IMR-90 (cell line): Measurements from ENCODE around the gene TRIM22. TPM values are rescaled to one million over a fixed set of nuclear protein-coding genes. Genes with fewer than 3 reads are reported as not detected.

ENCODE experiments used
- ATAC-seq: fragments of 200-7000 bp; cut with Tn5 transposase; 2 replicates; pipeline ENCODE4 v1.9.1; 2020; ENCODE audit warnings: low read depth, mild to moderate bottlenecking, moderate library complexity
- BruUV-seq: library from RNA; stranded (reverse); fragments of 400-500 nt; replicated peaks from 2 replicates; lab custom pipeline; 2021; lab: Mats Ljungman, UMichigan
- CTCF ChIA-PET: fragments of 300-600 bp; formaldehyde crosslinking; extraction: SDS; loops from one replicate; lab custom pipeline; 2021; ENCODE audit warnings: antibody characterized with exemption; lab: Yijun Ruan, JAX
- POLR2A ChIA-PET: fragments of 300-600 bp; sonication (Branson Sonifier 250); formaldehyde crosslinking; loops from one replicate; lab custom pipeline; 2022; ENCODE audit warnings: antibody characterized with exemption; ENCODE audit not compliant: unreplicated experiment; lab: Charles Lee
- DNase-seq: peaks from one replicate; pipeline ENCODE4 v3.0.0; 2013
- H2AFZ ChIP-seq: replicated peaks from 2 replicates; pipeline ENCODE3; 2013; ENCODE audit warnings: low read length, mild to moderate bottlenecking; ENCODE audit not compliant: poor library complexity
- H2AK5ac ChIP-seq: 2 replicates; pipeline ENCODE4 v1.6.1; 2013; ENCODE audit warnings: low read depth, low read length, inconsistent platforms
- H2AK9ac ChIP-seq: replicated peaks from 2 replicates; pipeline ENCODE3; 2013; ENCODE audit warnings: mild to moderate bottlenecking, low read depth, low read length, moderate library complexity; ENCODE audit not compliant: poor library complexity
- H2BK120ac ChIP-seq: 2 replicates; pipeline ENCODE4 v1.6.1; 2013; ENCODE audit warnings: low read depth, low read length, inconsistent platforms
- H2BK15ac ChIP-seq: 3 replicates; pipeline ENCODE4 v1.6.1; 2013; ENCODE audit warnings: low read depth, low read length, inconsistent platforms
- H2BK20ac ChIP-seq: 2 replicates; pipeline ENCODE4 v1.6.1; 2013; ENCODE audit warnings: low read depth, mild to moderate bottlenecking, inconsistent platforms, low read length, moderate library complexity
- H2BK5ac ChIP-seq: 2 replicates; pipeline ENCODE4 v1.6.1; 2013; ENCODE audit warnings: mild to moderate bottlenecking, low read depth, low read length, inconsistent platforms; ENCODE audit not compliant: poor library complexity, severe bottlenecking
- H3K14ac ChIP-seq: replicated peaks from 2 replicates; pipeline ENCODE4 v1.6.1; 2013; ENCODE audit warnings: low read depth, low read length, inconsistent platforms
- H3K18ac ChIP-seq: 2 replicates; pipeline ENCODE4 v1.6.1; 2013; ENCODE audit warnings: low read depth, low read length, control low read depth
- H3K23ac ChIP-seq: 2 replicates; pipeline ENCODE4 v1.6.1; 2013; ENCODE audit warnings: low read depth, low read length, inconsistent platforms
- H3K27ac ChIP-seq: 2 replicates; pipeline ENCODE4 v1.5.1; 2013; ENCODE audit warnings: mild to moderate bottlenecking, control low read depth, low read length; ENCODE audit not compliant: insufficient read depth
- H3K27me3 ChIP-seq: 2 replicates; pipeline ENCODE4 v1.6.1; 2013; ENCODE audit warnings: low read length; ENCODE audit not compliant: control insufficient read depth, insufficient read depth
- H3K36me3 ChIP-seq: 2 replicates; pipeline ENCODE4 v1.6.1; 2013; ENCODE audit warnings: low read length, mixed read lengths; ENCODE audit not compliant: control insufficient read depth, insufficient read depth
- H3K4ac ChIP-seq: 2 replicates; pipeline ENCODE4 v1.6.1; 2013; ENCODE audit warnings: low read depth, low read length, inconsistent platforms
- H3K4me1 ChIP-seq: 2 replicates; pipeline ENCODE4 v1.6.1; 2013; ENCODE audit warnings: low read length, mixed read lengths; ENCODE audit not compliant: control insufficient read depth, insufficient read depth
- H3K4me2 ChIP-seq: 2 replicates; pipeline ENCODE4 v1.6.1; 2013; ENCODE audit warnings: low read depth, mild to moderate bottlenecking, control low read depth, low read length, moderate library complexity
- H3K4me3 ChIP-seq: 2 replicates; pipeline ENCODE4 v1.5.1; 2013; ENCODE audit warnings: low read depth, mild to moderate bottlenecking, control low read depth, low read length, moderate library complexity; ENCODE audit not compliant: insufficient read depth
- H3K56ac ChIP-seq: 2 replicates; pipeline ENCODE4 v1.6.1; 2013; ENCODE audit warnings: low read length, inconsistent platforms; ENCODE audit not compliant: insufficient read depth; ENCODE audit errors: extremely low read depth
- H3K79me1 ChIP-seq, 2 experiments: 2 replicates each; pipeline ENCODE4 v1.6.1; 2013; ENCODE audit warnings: low read length in 2 of 2, inconsistent platforms in 1 of 2, low read depth in 1 of 2
- H3K9ac ChIP-seq: 2 replicates; pipeline ENCODE4 v1.6.1; 2013; ENCODE audit warnings: low read depth, low read length, control low read depth
- H3K9me1 ChIP-seq: 2 replicates; pipeline ENCODE4 v1.6.1; 2013; ENCODE audit warnings: low read length, inconsistent platforms; ENCODE audit not compliant: insufficient read depth
- H3K9me3 ChIP-seq: 2 replicates; pipeline ENCODE4 v1.6.1; 2013; ENCODE audit warnings: low read length; ENCODE audit not compliant: control insufficient read depth, insufficient read depth
- H4K20me1 ChIP-seq: 2 replicates; pipeline ENCODE4 v1.6.1; 2013; ENCODE audit warnings: low read length, inconsistent platforms; ENCODE audit not compliant: insufficient read depth
- H4K5ac ChIP-seq: 2 replicates; pipeline ENCODE4 v1.6.1; 2013; ENCODE audit warnings: mild to moderate bottlenecking, low read depth, low read length, control low read depth
- H4K8ac ChIP-seq, 2 experiments: 2 replicates each; pipeline ENCODE4 v1.6.1; 2013; ENCODE audit warnings: low read depth in 2 of 2, low read length in 2 of 2, control low read depth in 1 of 2, inconsistent platforms in 1 of 2
- H4K91ac ChIP-seq: 2 replicates; pipeline ENCODE4 v1.6.1; 2013; ENCODE audit warnings: low read depth, low read length, inconsistent platforms; ENCODE audit not compliant: insufficient read depth
- BHLHE40 ChIP-seq: fragments of 150-350 bp; IDR thresholded peaks from 2 replicates; pipeline ENCODE4 v1.6.1; 2016; ENCODE audit warnings: mild to moderate bottlenecking, low read depth, low read length
- CHD1 ChIP-seq: IDR thresholded peaks from 2 replicates; pipeline ENCODE4 v1.6.1; 2012; ENCODE audit warnings: low read depth, low read length, improper control_type of control experiment
- FOS ChIP-seq: fragments of 150-350 bp; IDR thresholded peaks from 2 replicates; pipeline ENCODE4 v1.6.1; 2016; ENCODE audit warnings: low read depth, low read length
- MAFK ChIP-seq: IDR thresholded peaks from 2 replicates; pipeline ENCODE4 v1.6.1; 2012; ENCODE audit warnings: low read depth, low read length, improper control_type of control experiment
- MAZ ChIP-seq: IDR thresholded peaks from 2 replicates; pipeline ENCODE4 v1.6.1; 2012; ENCODE audit warnings: low read depth, mild to moderate bottlenecking, low read length, improper control_type of control experiment, moderate library complexity, borderline replicate concordance
- MXI1 ChIP-seq: IDR thresholded peaks from 2 replicates; pipeline ENCODE4 v1.6.1; 2012; ENCODE audit warnings: low read depth, mild to moderate bottlenecking, low read length, moderate library complexity, borderline replicate concordance
- RAD21 ChIP-seq: IDR thresholded peaks from 2 replicates; pipeline ENCODE4 v1.6.1; 2012; ENCODE audit warnings: low read length, improper control_type of control experiment
- RCOR1 ChIP-seq: IDR thresholded peaks from 2 replicates; pipeline ENCODE4 v1.6.1; 2012; ENCODE audit warnings: mild to moderate bottlenecking, low read length, improper control_type of control experiment; ENCODE audit not compliant: insufficient replicate concordance
- SMC3 ChIP-seq: fragments of 150-350 bp; IDR thresholded peaks from 2 replicates; pipeline ENCODE4 v1.6.1; 2016; ENCODE audit warnings: low read depth, mild to moderate bottlenecking, antibody characterized with exemption, low read length, moderate library complexity
- WGBS, 2 experiments: methylation state at CpG; one replicate each; pipeline versions ENCODE4 v1.1.5 to v1.1.7; 2013; ENCODE audit warnings: missing lambda C conversion rate in 2 of 2; ENCODE audit not compliant: insufficient read length in 1 of 2; ENCODE audit errors: extremely low coverage in 2 of 2; 5-methylcytosine and 5-hydroxymethylcytosine counted together
- dilution Hi-C: fragments of 300-500 bp; cut with HindIII; formaldehyde crosslinking; loops from one replicate; pipeline ENCODE4 v1.14.3; 2018; ENCODE audit warnings: low sequenced_read_pairs; ENCODE audit not compliant: unreplicated experiment
- in situ Hi-C: fragments of 300-500 bp; cut with MboI; formaldehyde crosslinking; loops from 3 replicates; pipeline ENCODE4 v1.14.3; 2019; ENCODE audit warnings: low sequenced_read_pairs, inconsistent platforms, mixed read lengths
- intact Hi-C: fragments of 100-400 bp; cut with micrococcal nuclease; formaldehyde crosslinking; loops from 2 replicates; pipeline ENCODE4 v1.10.0; 2022
- polyA plus RNA-seq, 3 experiments: library from polyadenylated mRNA; depleted of rRNA; stranded (reverse); fragments of >200 nt; gene quantifications; 2 replicates each; pipeline ENCODE4 v1.2.3, GENCODE V29; 2012; ENCODE audit warnings: low replicate concordance in 1 of 3
- total RNA-seq: library from RNA; depleted of rRNA; stranded (reverse); fragments of >200 nt; gene quantifications from 2 replicates; pipeline ENCODE4 v1.2.3, GENCODE V29; 2012
- TF ChIP-seq, protein P1 (sequence below): fragments of 150-350 bp; IDR thresholded peaks from 2 replicates; pipeline ENCODE4 v1.6.1; 2016; ENCODE audit warnings: low read depth, mild to moderate bottlenecking, low read length, moderate library complexity, borderline replicate concordance
- TF ChIP-seq, protein P2 (sequence below): fragments of 150-350 bp; IDR thresholded peaks from 2 replicates; pipeline ENCODE4 v1.6.1; 2017; ENCODE audit warnings: mild to moderate bottlenecking, antibody characterized with exemption, low read length, low read depth
- TF ChIP-seq, protein P3 (sequence below): conservative IDR thresholded peaks from 2 replicates; pipeline ENCODE4 v1.5.1; 2012; ENCODE audit warnings: mild to moderate bottlenecking, low read depth, low read length, improper control_type of control experiment

Gene TRIM22
- total and polyA plus RNA-seq, 2 of the 4 experiments (the other 2 are of a cell fraction): 43.6 to 46.8 TPM

DNA sequence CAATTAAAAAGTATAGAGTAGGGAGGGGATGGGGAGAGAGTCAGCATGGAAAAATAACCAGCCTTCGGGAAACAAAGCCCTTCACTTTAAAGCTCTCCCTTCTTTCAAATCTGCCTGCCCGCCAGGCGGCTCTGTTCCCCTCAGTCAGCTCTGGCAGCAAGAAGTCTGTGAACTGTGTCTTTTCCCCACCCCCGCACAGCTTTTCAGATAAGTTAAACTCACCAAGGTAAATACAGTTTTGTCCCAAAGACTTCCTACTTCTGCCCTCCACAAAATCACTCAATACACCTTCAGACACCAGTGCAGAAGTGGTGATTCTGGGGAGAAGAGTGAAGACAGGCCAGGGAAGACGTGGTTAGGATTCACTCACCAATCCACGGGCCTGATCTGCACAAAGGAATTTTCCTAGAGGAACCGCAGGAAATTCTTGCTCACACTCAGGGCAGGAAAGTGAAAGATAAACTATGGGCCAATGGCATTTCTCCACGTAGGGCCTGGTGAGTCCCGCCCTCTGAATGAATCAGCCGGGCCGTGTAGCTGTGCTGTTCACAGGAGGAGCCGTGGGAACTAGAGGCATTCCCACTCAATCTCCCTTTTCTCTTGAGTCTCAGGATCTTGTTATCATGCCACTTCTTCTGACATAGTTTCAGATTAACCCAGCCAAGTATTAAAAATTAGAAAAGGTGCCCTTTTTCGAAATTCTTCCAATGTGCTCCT lies 4.8 kb upstream of the TRIM22 start, which contains the start of gene TRIM5:
TSS of gene TRIM5 (minus strand) at position 429 of the 717 bp plus-strand sequence. CDS start 4,897 bp downstream, outside the sequence.
- H2AFZ ChIP-seq: peak within 1 kb of the TSS; percentile 85
- peak within 1 kb of the TSS; percentile 86 for H3K9ac ChIP-seq
- no peaks in the 10 kb centered on the region; the same call in 1 of the 2 replicates for H3K9me1 ChIP-seq
- H3K9me3 ChIP-seq: no peaks in the 10 kb centered on the region
- in situ Hi-C loops: loop anchor here (5.0 to 25.0 kb wide), 2 partner anchors 63 to 677 kb away; no protein-coding TSS in a partner anchor
- CTCF ChIA-PET: interaction anchor here (0.6 to 2.0 kb wide), 4 partner anchors 10 to 769 kb away, joined by 3 to 12 read pairs (median 4); no protein-coding TSS in a partner anchor
- H3K27me3 ChIP-seq: no peaks in the 10 kb centered on the region
- BruUV-seq: TSS peak; percentile 90
- intact Hi-C loops: loop anchor here (1.0 to 10.0 kb wide), 5 partner anchors 64 to 320 kb away; partner anchors contain the start of gene OR52N2
- peak within 1 kb of the TSS; percentile 56 for H3K4me3 ChIP-seq
- no peaks in the 10 kb centered on the region for H3K4me1 ChIP-seq
- H3K18ac ChIP-seq: peak within 1 kb of the TSS; percentile 79
- dilution Hi-C loops: no loop called here
- H3K27ac ChIP-seq: peak within 1 kb of the TSS; percentile 67
- POLR2A ChIA-PET: interaction anchor here (0.6 kb wide), 1 partner anchor 36 kb away, joined by 3 read pairs; no protein-coding TSS in a partner anchor
- H4K20me1 ChIP-seq: no peaks in the 10 kb centered on the region
- peak within 1 kb of the TSS; percentile 90 for H3K23ac ChIP-seq
- H4K8ac ChIP-seq: peak within 1 kb of the TSS; percentile 11 to 89
- peak within 1 kb of the TSS; percentile 95; the same call in 2 of the 3 replicates for H2BK15ac ChIP-seq
- H4K5ac ChIP-seq: peak within 1 kb of the TSS; percentile 76; the same call in 1 of the 2 replicates
- H3K4me2 ChIP-seq: peak within 1 kb of the TSS; percentile 99
- peak within 1 kb of the TSS; percentile 78 for H2BK120ac ChIP-seq
- peak within 1 kb of the TSS; percentile 93 for H4K91ac ChIP-seq
- peaks cover 20 to 34% of the 10 kb centered on the region in 2 experiments; a peak in 3 of 4 replicates for H3K79me1 ChIP-seq
- H3K36me3 ChIP-seq: peaks cover 4% of the 10 kb centered on the region
- H2AK9ac ChIP-seq: peak within 1 kb of the TSS; percentile 93
- ATAC-seq: peak; percentile 95
- peak within 1 kb of the TSS; percentile 92 for H3K14ac ChIP-seq
- peak within 1 kb of the TSS; percentile 94 for H2BK5ac ChIP-seq
- H2AK5ac ChIP-seq: peak within 1 kb of the TSS; percentile 95
- peak within 1 kb of the TSS; percentile 45 for H2BK20ac ChIP-seq
- H3K56ac ChIP-seq: peak within 1 kb of the TSS; percentile 96
- WGBS, 2 experiments: 8% methylated on average over 2 of the region's 13 CpGs; no CpG with 5 or more reads in 1 of the 2 experiments
- peak within 1 kb of the TSS; percentile 79 for H3K4ac ChIP-seq
- DNase-seq: peak; percentile 99
- TF ChIP-seq FOS: peak; percentile 54; the same call in 1 of the 2 replicates
- TF ChIP-seq BHLHE40: peak; percentile 55
- TF ChIP-seq SMC3: peak; percentile 31; the same call in 1 of the 2 replicates
- TF ChIP-seq RCOR1: no peak
- TF ChIP-seq, protein P1, sequence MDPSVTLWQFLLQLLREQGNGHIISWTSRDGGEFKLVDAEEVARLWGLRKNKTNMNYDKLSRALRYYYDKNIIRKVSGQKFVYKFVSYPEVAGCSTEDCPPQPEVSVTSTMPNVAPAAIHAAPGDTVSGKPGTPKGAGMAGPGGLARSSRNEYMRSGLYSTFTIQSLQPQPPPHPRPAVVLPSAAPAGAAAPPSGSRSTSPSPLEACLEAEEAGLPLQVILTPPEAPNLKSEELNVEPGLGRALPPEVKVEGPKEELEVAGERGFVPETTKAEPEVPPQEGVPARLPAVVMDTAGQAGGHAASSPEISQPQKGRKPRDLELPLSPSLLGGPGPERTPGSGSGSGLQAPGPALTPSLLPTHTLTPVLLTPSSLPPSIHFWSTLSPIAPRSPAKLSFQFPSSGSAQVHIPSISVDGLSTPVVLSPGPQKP: no peak
- TF ChIP-seq CHD1: no peak; the same call in 1 of the 2 replicates
- TF ChIP-seq MAFK: no peak
- TF ChIP-seq, protein P2, sequence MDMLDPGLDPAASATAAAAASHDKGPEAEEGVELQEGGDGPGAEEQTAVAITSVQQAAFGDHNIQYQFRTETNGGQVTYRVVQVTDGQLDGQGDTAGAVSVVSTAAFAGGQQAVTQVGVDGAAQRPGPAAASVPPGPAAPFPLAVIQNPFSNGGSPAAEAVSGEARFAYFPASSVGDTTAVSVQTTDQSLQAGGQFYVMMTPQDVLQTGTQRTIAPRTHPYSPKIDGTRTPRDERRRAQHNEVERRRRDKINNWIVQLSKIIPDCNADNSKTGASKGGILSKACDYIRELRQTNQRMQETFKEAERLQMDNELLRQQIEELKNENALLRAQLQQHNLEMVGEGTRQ: no peak
- TF ChIP-seq, protein P3, sequence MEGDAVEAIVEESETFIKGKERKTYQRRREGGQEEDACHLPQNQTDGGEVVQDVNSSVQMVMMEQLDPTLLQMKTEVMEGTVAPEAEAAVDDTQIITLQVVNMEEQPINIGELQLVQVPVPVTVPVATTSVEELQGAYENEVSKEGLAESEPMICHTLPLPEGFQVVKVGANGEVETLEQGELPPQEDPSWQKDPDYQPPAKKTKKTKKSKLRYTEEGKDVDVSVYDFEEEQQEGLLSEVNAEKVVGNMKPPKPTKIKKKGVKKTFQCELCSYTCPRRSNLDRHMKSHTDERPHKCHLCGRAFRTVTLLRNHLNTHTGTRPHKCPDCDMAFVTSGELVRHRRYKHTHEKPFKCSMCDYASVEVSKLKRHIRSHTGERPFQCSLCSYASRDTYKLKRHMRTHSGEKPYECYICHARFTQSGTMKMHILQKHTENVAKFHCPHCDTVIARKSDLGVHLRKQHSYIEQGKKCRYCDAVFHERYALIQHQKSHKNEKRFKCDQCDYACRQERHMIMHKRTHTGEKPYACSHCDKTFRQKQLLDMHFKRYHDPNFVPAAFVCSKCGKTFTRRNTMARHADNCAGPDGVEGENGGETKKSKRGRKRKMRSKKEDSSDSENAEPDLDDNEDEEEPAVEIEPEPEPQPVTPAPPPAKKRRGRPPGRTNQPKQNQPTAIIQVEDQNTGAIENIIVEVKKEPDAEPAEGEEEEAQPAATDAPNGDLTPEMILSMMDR: peak; percentile 58
- TF ChIP-seq MXI1: peak; percentile 12; the same call in 1 of the 2 replicates
- no peak for TF ChIP-seq MAZ
- peak; percentile 46 for TF ChIP-seq RAD21
